Right atrium auricular region (tissue), 2 donors: ENCODE results near the gene ATP6V0E2. TPM values are rescaled to one million over a fixed set of nuclear protein-coding genes. Genes with fewer than 3 reads are reported as not detected.

Source experiments
- DNase-seq: peaks from one replicate; pipeline ENCODE4 v3.0.0-alpha.2; 2019; ENCODE audit warnings: low spot score
- H3K27ac ChIP-seq, 2 donors: fragments of 200-600 bp; sonication (generic); 1 replicate in 1 of 2; 2 replicates in 1 of 2; pipeline ENCODE4 v1.5.1; 2016 to 2019
- H3K27me3 ChIP-seq, 2 donors: fragments of 200-600 bp; sonication (generic); one replicate each; pipeline versions ENCODE4 v1.5.1 to v1.6.0; 2017 to 2019
- H3K36me3 ChIP-seq: fragments of 200-600 bp; sonication (generic); one replicate; pipeline ENCODE4 v1.5.1; 2016
- H3K4me1 ChIP-seq, 2 donors: fragments of 200-600 bp; sonication (generic); one replicate each; pipeline versions ENCODE4 v1.5.1 to v1.6.0; 2017 to 2019
- H3K4me3 ChIP-seq, 2 donors: fragments of 200-600 bp; sonication (generic); 1 replicate in 1 of 2; 2 replicates in 1 of 2; pipeline ENCODE4 v1.5.1; 2017 to 2019; ENCODE audit warnings: mild to moderate bottlenecking in 1 of 2, moderate library complexity in 1 of 2
- H3K9me3 ChIP-seq, 2 donors: fragments of 200-600 bp; sonication (generic); one replicate each; pipeline ENCODE4 v1.5.1; 2019
- total RNA-seq, 2 donors: library from RNA; depleted of rRNA; stranded (reverse); fragments of >200 nt; gene quantifications; one replicate each; pipeline ENCODE4 v1.1.0, GENCODE V29; 2016
- TF ChIP-seq, protein P1 (sequence below), 2 donors: fragments of 200-600 bp; sonication (generic); IDR thresholded peaks; one replicate each; pipeline ENCODE4 v1.5.1; 2019; ENCODE audit warnings: antibody characterized with exemption in 2 of 2

Gene ATP6V0E2
- total RNA-seq, 2 donors from 2014 or later = 60.7 to 122 TPM

DNA sequence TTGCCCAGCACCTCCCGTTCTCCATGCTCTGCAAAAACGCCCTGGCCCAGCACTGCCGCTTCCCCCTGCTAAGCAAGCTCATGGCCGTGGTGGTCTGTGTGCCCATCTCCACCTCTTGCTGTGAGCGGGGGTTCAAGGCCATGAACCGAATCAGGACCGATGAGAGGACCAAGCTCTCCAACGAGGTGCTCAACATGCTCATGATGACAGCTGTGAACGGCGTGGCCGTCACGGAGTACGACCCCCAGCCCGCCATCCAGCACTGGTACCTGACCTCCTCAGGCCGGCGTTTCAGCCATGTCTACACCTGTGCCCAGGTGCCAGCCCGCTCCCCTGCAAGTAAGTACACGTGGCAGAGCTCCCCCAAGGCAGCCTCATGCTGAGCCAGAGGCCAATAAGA lies 11.6 kb upstream of the ATP6V0E2 start:
- Histone ChIP-seq H3K27me3 (no peaks in the 10 kb centered on the region), H3K27ac (no peak overlapping the region), H3K4me3 (no peak overlapping the region), H3K36me3 (peaks cover 56% of the 10 kb centered on the region), H3K9me3 (no peaks in the 10 kb centered on the region), H3K4me1 (no peaks in the 10 kb centered on the region)
- TF ChIP-seq, protein P1, sequence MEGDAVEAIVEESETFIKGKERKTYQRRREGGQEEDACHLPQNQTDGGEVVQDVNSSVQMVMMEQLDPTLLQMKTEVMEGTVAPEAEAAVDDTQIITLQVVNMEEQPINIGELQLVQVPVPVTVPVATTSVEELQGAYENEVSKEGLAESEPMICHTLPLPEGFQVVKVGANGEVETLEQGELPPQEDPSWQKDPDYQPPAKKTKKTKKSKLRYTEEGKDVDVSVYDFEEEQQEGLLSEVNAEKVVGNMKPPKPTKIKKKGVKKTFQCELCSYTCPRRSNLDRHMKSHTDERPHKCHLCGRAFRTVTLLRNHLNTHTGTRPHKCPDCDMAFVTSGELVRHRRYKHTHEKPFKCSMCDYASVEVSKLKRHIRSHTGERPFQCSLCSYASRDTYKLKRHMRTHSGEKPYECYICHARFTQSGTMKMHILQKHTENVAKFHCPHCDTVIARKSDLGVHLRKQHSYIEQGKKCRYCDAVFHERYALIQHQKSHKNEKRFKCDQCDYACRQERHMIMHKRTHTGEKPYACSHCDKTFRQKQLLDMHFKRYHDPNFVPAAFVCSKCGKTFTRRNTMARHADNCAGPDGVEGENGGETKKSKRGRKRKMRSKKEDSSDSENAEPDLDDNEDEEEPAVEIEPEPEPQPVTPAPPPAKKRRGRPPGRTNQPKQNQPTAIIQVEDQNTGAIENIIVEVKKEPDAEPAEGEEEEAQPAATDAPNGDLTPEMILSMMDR (IDR thresholded peaks at IDR 0.05) = no peak
- DNase-seq = no peak

DNA sequence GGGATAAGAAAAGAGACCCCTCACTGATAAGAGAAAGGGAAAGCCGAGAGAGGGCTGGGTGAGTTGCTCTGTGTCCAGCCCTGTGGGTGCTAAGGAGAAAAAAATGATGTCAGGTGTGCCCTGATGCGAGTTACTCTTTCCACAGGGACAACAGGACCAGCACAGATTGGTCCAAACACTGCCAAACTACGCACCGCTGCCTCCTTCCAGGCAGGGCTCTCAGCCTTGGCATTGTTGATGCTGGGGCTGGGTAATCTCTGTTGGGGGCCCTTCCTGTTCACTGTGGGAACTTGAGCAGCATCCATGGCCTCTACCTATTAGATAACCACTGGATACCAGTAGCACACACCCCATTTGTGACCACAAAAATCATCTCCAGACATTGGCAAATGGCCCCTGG lies 10.3 kb upstream of the ATP6V0E2 start:
- TF ChIP-seq, protein P1 (IDR thresholded peaks at IDR 0.05) = no peak
- H3K36me3 ChIP-seq = peaks cover 56% of the 10 kb centered on the region
- H3K9me3 ChIP-seq = no peaks in the 10 kb centered on the region
- no peak overlapping the region for H3K27ac ChIP-seq
- H3K27me3 ChIP-seq = no peaks in the 10 kb centered on the region
- no peak for DNase-seq
- H3K4me3 ChIP-seq = no peak overlapping the region
- H3K4me1 ChIP-seq = no peaks in the 10 kb centered on the region

DNA sequence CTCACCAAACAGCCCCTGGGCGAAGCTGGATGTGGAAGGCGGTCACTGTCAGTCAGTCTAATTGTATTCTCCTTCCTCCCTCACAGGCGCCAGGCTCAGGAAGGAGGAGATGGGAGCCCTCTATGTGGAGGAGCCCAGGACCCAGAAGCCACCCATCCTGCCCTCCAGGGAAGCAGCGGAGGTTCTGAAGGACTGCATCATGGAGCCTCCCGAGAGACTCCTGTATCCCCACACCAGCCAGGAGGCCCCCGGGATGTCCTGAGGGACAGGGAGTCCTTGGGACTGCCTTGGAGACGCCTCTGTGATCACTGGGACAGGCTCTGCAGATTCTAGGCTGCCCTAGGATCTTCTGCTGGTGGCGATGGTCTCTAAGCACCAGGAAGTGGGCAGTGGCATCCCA lies 9.7 kb upstream of the ATP6V0E2 start:
- H3K4me3 ChIP-seq = no peak overlapping the region
- no peak overlapping the region for H3K27ac ChIP-seq
- DNase-seq = no peak
- H3K36me3 ChIP-seq = peaks cover 56% of the 10 kb centered on the region
- H3K27me3 ChIP-seq = no peaks in the 10 kb centered on the region
- H3K9me3 ChIP-seq = no peaks in the 10 kb centered on the region
- TF ChIP-seq, protein P1 (IDR thresholded peaks at IDR 0.05) = no peak
- no peaks in the 10 kb centered on the region for H3K4me1 ChIP-seq

DNA sequence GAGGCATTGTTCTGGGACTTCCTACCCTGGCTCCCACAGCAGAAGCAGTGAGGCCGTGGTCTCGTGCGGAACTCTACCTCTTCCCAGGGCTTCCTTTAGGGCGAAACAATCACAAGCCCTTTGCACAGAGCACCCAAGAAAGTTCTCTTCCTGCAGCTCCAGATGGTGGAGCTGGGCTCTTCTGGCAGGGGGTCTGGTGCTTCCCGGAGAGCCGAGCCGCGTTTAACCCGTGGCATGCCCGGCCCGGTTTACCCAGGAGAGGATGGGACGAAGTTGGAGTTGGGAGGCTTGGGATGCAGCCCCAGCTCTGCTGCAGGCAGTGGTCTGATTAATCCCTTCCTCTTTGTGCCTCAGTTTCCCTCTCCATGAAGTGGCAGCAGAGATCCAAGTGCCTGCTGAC lies 9.0 kb upstream of the ATP6V0E2 start:
- Histone ChIP-seq H3K4me1 (no peaks in the 10 kb centered on the region), H3K4me3 (no peak overlapping the region), H3K36me3 (peaks cover 50% of the 10 kb centered on the region), H3K9me3 (no peaks in the 10 kb centered on the region), H3K27ac (no peak overlapping the region), H3K27me3 (no peaks in the 10 kb centered on the region)
- DNase-seq = no peak
- TF ChIP-seq, protein P1 (IDR thresholded peaks at IDR 0.05) = no peak

DNA sequence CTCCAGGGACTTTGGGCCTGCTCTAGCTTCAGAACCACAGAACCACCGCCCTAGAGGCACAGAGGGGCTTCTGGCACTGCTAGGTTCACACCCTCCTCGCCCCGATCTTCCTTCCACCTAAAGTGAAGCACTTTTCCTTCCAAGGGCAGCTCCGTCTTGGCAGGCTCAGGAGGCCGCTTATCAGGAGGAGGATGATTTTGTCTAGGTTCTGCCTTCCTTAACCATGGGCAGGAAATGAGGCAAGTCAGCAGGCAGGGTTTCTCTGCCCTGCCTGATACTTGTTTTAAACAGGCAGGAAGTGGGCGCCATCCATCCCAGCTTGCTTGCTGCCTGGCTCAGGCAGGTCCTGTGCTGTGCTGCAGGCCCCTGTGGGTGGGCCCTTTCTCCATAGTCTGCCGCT lies 8.3 kb upstream of the ATP6V0E2 start:
- Histone ChIP-seq H3K27me3 (no peaks in the 10 kb centered on the region), H3K4me3 (no peak overlapping the region), H3K36me3 (peaks cover 43% of the 10 kb centered on the region), H3K27ac (no peak overlapping the region), H3K9me3 (no peaks in the 10 kb centered on the region), H3K4me1 (no peaks in the 10 kb centered on the region)
- no peak for DNase-seq
- TF ChIP-seq, protein P1 (IDR thresholded peaks at IDR 0.05) = no peak

DNA sequence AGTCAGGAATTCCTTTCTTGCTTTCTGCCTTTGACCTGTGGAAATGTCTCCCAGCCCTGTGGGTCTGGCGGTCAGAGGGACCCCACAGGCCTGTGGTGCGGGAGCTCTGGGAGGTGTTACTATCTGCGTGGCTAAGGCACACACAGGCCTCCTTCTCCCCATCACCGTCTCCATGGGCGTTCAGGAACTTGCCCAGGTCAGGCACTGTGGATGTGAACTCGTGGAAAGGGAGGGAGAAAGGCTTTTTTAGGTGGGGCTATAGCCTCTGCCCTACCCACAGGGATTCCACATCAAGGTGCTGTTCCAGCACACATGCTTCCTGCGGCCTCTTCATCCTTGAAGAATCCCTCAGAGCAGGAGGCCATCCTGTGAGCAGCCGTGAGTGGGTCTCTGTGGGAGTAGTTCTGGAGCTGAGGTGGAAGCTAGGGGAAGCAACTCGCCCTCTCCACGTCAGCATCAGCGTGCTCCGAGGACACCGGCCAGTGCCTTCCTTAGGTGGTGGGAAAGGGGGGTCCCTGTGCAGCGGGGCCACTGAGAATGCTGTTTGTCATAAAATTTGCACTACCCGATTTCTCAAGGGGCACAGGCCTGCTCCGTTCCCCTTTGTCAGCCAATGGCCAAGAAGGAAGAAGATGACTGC lies 7.5 kb upstream of the ATP6V0E2 start:
- TF ChIP-seq, protein P1 (IDR thresholded peaks at IDR 0.05) = no peak
- no peak overlapping the region for H3K27ac ChIP-seq
- H3K4me1 ChIP-seq = no peaks in the 10 kb centered on the region
- H3K4me3 ChIP-seq = no peak overlapping the region
- peaks cover 35% of the 10 kb centered on the region for H3K36me3 ChIP-seq
- H3K27me3 ChIP-seq = no peaks in the 10 kb centered on the region
- DNase-seq = no peak
- H3K9me3 ChIP-seq = no peaks in the 10 kb centered on the region
